TTC549 (cell line): ENCODE results near the gene TRAK1.

Source experiments
- FAIRE-seq: peaks from 2 replicates; lab custom pipeline; 2012; peaks lifted over from hg19 to GRCh38; lab: Jason Lieb, UNC

TRAK1 gene

DNA sequence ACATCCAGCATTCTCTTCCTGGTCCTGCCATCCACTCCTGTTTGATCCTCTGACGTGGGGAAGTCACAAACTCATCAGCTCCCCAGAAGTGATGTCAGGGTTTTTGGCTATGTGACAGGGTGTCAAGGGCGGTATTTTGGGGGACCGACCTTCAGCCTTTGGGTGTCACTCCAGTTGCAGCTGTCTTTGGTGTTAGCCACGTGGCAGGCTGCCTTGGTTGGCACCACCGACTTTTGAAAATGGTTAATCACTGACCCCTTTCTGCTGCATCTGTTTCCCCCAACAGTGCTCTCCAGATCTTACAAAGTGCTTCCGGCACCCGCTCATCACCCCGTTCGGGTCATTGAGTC is 86.6 kb downstream of the TRAK1 start:
- FAIRE-seq = no peak

DNA sequence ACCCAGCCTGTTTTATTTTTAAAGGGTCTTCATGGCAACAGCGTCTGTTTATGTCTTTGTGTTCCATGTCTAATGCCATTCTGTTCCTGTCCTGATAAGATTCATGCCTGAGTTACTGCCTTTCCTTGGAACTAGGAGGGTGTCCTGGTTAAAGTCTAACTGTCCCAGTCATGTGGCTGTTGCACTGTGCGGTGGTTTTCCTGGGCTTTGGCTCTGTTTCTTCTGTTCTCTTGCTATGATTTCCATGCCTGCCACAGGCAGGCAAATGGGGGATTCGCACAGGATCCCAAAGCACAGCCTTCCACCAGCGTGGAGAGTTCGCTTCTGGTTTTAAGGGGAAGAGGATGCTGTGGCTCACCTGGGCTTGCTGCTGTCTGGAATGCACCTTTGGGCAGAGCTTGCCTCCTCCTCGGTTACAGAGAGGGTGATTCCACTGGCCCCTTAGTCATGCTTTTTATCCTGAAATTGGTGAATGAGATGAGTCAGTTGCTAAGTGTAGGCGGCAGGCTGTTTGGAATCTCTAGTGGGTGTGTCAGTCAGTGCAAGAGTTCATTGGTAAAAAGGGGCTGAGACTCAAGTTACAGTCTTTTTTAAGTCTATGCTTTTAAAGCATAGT is 88.1 kb downstream of the TRAK1 start:
- FAIRE-seq = no peak

DNA sequence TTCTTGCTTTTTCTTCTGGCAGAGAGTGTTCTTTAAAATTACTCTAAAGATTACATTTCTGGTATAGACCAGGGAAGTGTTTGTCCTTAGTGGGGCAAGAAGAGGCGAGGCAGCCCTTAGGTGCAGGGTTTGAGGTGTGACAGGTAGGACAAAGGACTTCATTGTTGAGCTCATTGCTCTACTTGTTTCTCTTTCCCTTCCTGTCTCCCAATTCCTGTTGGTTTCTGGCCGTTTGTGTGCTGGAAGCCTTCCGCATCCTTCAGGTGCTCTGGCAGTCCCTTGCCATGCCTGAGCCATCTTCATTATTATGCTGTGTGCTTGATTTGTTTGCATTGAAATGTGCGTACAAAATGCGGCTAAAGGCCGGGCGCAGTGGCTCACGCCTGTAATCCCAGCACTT is 89.7 kb downstream of the TRAK1 start:
- no peak for FAIRE-seq

DNA sequence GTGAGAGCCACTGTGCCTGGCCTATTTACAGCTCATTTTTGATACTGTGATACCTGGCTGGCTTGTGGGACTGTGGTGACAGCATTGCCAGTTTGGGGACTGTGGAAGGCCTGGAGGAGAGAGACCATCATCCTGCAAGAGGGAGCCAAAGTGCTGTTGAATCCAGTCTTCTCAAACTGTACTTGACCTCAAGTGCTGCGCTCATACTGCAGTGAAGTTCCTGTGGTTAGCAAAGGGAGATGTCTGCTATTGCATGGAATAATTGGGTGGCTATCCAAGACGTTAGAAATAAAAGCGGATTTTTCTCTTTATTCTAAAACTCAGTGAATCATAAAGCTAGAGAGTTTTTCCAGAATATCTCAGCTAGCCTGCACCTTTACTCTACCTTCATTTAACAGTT is 91.4 kb downstream of the TRAK1 start:
- FAIRE-seq = no peak

DNA sequence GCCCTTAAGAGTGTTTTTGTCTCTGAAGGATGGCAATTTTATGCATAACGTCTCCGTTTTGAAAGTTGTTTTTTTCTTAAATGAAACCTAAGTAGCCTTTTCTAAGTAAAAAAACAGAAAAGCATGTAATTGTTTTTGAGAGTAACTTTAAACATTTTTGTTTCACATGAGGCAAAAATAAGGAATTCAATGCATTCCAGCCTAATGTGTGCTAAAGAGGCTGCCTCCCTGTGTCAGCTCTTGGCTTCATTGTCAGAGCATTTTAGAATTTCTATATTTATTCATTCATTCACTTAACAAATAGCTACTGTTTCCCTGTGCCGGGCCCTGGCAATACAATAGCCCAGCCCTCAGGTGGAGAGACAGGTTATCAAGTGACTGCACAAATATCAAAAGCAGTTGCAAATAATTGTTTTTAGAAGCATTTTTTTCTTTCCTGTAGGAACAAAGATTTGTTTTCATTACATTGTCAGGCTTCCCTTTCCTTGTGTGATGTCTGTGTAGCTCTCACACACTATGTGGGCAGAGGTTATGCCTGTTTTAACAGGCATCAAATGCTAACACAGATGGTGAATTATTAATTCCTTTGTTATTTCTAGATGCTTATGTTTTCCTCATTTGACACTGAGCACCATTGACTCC is 93.0 kb downstream of the TRAK1 start:
- no peak for FAIRE-seq

DNA sequence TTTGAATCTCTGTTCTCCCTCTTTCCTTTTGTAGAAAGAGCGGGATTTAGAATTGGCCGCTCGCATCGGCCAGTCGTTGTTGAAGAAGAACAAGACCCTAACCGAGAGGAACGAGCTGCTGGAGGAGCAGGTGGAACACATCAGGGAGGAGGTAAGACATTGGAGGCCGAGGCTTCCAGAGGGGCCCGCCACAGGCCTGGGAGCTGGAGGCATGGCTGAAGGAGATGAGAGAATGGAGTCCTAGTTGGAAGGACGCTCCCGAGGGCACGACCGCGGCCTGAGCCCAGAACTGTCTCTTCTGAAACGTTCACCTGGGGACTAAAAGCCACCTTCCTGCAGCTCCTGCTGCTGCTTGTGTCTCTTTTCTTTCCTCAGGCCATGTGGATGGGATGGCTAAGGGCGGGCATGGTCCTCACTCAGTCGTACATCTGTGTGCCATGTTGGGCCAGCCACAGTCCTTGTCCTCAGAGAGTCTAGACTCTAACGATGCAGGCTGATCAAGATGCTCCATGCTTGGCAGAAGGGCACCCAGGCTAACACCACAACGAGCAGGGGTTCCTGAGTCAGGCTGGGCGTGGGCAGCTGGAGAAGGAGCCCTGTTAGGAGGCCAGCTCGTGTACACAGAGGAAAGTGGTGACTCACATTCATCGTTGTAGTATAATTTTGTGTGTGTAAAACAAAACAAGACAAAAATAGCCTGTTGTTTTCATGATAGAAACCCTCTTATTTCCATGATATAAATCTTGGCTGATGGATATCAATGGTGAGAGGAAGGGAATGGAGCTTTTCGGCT is 93.7 kb downstream of the TRAK1 start:
- no peak for FAIRE-seq

DNA sequence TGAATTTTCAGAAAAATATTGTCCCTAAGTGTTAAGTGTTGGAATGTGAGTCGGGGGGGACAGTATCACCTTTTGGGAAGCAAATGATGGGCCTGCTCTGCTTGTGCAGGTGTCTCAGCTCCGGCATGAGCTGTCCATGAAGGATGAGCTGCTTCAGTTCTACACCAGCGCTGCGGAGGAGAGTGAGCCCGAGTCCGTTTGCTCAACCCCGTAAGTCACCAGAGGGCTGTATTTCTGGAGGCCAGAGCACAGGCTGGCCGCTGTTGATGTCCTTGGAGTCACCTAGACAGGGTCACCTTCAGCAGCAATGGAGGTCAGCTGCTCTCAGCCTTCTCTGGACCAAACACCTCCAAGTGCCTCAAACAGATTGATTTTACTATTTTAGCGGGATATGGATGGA is 96.8 kb downstream of the TRAK1 start:
- no peak for FAIRE-seq

DNA sequence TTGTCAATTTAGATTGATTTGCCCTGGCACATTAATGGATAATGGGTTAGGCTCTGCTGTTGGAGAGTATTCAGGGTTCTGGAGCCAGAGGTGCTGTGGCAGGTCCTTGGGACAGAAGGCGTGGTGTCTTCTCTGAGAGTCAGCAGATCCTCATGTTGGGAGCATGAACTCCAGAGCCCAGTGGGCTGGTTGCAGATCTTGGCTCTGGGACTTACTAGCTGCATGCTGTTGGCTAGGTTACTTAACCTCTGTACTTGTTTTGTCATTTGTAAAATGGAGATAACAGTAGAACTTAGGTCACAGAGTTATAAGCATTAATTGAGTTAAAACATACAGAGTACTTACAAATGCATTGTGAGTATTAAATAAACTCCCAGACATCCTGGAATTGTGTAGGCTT is 97.2 kb downstream of the TRAK1 start:
- no peak for FAIRE-seq

DNA sequence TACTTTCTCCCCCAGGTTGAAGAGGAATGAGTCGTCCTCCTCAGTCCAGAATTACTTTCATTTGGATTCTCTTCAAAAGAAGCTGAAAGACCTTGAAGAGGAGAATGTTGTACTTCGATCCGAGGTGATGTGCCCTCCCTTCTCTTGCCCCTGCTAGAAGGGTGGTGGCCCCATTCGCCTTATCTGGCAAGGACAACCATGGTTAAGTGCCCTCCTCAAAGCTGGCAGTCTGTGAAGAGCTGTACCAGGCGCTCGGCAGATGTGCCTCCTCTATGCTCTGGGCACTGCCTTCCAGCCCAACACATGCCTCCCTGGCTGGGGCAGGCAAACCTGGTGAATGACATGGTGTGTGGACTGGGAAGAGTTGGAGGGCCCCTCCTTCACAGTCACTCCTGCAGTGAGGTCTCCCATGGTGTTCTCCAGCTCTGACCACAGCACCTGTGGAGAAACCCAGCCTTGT is 97.9 kb downstream of the TRAK1 start:
- no peak for FAIRE-seq

DNA sequence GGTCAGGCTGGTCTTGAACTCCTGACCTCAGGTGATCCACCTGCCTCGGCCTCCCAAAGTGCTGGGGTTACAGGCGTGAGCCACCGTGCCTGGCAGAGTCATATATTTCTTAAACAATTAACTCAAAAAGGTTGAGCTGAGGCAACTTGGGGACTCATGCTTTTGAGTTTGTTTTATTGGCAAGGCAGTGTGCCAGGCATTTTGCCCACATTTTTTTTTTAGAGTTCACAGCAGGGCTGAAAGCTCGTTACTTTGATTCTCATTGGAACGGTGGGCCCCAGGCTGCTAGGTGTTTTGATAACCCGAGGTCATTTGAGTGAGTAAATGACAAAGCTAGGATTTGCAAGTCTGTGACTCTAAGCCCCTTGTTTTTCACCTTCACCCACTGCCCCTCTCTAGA is 98.6 kb downstream of the TRAK1 start:
- FAIRE-seq = no peak

DNA sequence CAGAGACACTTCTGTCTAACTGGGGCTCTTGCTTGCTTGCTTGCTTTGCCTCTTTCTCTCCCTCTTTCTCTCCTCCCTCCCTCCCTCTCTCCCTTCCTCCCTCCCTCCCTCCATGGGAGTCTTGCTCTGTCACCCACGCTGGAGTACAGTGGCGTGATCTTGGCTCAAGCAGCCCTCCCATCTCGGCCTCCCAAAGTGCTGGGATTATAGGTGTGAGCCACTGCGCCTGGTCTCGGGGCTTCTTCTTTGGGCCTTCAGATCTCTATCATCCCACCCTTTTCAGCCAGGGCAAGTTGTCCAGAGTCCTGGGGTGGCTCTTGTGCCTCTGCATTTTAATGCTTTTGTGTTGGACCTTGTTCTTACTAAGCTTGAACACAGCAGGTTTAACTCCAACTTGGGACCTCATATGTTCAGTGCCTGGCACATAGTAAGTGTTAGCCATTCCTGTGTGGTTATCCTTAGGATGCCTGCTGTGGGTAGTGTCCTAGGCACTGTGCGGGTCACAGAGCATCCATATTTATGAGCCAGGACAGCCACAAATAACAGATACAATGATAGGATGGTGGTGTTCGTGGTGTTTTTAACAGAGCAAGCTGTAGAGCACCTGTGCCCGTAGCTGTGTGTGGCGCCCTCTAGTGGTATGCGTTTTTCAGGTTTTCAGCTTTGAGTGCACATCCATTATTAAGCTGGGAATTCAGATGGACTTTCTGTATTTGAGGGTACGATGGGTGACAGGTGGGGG is 99.7 kb downstream of the TRAK1 start:
- no peak for FAIRE-seq

DNA sequence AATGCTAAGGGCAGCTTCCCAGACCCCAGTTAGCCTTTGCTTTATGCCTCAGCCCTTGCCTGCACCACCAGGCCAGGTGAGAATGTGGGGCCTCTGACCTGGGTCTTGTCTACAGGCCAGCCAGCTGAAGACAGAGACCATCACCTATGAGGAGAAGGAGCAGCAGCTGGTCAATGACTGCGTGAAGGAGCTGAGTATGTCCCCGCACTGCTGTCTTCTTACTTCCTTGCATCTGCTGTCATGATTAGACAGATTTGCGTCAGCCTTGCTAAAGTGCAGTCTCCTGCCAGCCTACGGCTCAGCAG is 100.2 kb downstream of the TRAK1 start:
- no peak for FAIRE-seq

DNA sequence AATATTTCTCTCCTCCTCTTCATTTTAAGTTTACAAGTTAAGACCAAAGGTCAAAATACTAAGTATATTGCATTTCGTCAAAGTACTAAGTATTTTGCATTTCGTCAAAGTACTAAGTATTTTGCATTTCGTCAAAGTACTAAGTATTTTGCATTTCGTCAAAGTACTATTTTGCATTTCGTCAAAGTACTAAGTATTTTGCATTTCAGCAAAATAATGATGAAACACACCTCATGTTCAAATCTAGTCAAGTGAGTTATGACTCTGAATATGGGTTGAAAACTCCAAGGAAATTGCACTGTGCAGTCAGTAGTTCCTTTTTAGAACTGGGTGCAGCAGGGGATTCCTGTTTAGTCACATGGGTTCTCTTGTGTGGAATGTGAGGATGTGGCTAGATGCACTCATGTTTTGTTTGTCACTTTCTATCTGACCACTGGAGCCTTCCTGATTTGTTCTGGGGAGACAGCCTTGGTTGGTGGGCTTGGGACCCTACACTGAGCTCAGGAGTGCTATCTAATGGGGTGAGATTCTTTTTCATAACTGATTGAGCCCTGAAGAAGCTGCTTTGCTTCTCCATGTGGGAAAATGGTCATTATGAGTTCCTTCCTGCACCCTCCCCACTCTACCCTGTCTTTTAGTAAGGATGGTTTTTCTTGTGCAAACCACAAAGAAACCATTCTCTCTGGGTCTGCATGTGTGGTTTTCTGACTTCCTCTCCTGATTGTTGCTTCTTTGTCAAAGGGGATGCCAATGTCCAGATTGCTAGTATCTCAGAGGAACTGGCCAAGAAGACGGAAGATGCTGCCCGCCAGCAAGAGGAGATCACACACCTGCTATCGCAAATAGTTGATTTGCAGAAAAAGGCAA is 101.4 kb downstream of the TRAK1 start:
- FAIRE-seq = no peak

DNA sequence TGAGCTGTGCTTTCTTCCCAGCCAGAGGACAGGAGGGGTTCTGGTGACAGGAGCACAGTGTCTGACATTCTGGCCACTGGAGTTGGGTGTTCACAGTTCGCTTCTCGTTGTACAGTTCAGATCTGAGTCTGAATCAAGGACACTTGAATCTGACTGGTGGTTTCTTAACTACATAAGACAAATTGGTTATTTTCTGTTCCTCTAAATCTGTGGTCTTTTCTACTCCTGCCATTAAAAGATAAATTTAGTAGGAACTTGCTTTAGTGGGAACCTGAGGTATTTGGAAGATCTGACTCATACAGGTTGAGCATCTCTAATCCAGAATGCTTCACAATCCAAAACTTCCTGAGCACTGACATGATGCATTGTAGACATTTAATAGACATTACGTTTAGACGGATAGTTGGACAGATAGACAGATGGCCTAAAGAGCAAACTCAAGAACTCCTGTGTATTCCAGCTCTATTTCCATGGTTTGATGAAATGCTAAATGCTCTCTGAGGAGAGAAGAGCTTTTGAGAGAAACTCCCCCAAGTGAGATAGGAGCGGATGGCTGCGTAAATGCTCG is 103.9 kb downstream of the TRAK1 start:
- FAIRE-seq = no peak

DNA sequence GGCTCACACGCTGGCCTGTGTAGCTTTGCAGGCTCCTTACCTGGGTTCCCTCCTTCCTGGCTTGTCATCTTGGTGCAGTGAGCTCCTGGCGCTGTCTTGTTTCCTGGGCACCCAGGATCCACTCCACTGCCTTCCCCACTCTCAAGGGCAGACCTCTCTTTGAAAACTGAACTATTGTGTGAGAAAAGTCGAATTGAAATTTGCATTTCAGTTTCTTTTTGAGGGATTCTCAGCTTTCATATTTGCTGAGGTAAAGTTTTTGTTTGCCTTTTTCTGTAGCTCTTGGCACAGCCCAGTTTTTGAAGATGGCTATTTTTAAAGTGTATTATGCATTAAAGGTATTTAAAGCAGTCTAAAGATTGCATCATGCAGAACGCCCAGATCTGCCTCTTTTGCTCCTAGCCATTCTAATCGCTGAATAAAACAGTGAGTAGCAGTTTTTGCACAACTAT is 104.7 kb downstream of the TRAK1 start:
- no peak for FAIRE-seq

DNA sequence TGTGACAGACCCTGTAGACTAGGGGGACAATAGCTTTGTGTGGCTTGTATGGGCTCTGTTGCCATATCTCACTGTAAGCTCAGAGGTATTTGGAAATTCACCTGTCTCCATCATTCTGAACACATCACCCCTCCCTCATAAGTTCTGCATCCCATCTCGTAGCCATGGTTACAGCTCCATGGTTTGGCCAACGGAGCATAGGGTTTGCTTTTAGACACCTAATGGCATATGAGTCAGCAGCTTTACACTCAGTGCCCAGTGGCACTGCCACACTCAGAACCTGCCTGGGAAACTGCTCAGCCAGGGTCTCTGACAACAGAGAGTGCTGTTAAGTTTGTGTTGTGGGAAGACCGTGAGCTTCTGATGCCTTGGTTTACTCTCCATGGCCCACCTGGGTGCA is 107.6 kb downstream of the TRAK1 start:
- no peak for FAIRE-seq

DNA sequence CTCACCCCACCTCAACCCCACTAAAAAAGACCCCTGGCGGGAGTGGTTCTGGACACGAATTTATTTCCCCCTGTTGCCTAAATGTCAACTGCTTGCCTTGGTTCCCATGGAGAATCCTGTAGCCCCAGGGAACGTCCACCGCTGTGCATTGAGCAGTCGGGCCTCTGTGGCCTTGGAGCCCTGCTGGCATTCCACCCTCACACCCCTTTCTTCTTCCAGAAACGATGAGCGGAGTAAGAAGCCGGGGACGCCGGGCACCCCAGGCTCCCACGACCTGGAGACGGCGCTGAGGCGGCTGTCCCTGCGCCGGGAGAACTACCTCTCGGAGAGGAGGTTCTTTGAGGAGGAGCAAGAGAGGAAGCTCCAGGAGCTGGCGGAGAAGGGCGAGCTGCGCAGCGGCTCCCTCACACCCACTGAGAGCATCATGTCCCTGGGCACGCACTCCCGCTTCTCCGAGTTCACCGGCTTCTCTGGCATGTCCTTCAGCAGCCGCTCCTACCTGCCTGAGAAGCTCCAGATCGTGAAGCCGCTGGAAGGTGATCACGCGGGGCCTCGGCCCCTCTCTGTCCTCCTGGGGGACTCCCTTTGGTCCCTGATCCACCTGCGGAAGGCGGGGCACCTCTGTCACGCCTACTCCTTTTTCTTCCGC is 111.2 kb downstream of the TRAK1 start:
- FAIRE-seq = no peak

DNA sequence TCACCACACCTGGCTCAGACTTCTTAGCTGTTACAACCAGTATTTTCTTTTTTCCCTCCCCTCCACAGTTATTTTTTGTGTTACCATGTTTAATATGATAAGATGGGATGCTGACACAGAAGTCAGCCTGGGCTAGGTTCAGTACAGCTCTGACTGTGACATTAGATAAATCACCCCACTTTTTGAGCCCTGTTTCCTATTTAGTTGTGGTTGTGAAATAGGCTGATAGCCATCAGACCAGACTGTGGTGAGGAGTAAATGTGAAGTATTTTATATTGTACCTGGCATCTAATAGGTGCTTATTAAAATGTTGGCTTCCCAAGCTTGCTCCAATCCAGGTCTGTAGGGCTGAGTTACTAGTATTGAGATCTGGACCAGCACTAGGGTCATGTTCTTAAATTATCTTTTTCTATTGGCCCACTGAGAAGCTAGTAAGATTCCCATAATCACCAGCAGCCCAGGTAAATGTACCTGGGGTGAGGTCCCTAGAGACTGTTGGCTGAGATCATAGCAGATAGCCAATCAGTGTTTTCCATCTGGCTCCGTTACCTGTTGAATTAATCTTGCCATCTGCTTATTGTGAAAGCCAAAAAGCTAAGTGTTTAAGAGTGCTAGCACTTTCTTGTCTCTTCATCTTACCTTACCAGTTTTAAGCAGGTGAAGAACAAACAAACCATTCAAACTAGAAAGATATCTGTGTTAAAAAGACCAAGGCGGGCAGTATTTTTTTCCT is 113.9 kb downstream of the TRAK1 start:
- FAIRE-seq = no peak

DNA sequence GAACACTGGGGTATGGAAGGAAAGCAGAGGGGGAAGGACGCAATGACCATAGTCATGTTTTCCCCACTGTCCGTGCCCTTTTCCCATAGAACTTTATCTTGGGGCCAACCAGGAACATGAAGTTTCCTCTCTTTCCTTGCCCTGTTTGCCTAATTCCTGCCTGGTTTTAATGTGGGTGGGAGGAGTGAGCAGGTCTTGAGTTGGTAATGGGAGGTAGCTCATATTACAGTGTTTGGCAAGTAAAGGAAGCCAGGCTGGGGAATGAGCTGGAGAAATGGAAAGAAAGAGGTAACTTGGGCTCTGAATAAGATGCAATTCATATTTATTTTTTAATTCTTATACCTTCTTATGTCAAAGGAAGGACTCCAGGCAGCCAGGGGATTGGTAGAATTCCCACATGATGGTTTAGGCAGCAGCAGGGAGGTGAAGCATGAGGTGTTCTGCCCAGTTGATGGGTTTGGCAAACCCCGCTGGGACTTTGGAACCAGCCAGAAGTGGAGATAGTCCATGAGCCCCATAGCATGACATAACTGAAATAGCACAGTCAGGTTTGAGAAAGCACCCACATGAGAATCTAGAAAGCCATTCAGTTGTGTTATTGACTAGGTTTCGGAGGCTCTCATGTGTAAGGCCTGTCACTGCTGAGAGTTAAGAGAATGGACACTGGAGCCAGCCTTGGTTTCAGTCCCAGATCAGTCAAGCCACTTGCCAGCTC is 114.8 kb downstream of the TRAK1 start:
- no peak for FAIRE-seq

DNA sequence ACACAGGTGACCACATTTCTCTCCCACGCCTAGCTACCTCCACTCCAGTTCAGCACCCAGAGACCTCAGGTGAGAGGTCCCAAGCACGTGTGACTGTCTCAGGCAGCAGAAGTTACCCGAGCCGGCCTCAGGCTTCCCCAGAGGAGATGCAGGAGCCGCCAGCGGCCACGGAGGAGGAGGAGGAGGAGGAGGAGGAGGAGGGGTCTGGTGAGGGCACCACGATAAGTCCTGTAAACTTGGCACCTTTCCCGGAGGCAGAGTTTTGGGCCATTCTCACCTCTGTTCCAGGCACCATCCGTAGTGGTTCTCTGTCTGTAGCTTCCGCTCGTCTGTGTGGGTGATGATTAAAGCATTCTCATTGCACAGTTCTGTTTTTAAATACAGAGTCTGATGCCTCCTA is 118.8 kb downstream of the TRAK1 start:
- FAIRE-seq = no peak
